Gastrocnemius medialis (tissue), 4 donors: ENCODE measurements around the gene SLC38A9.

Source experiments
- CTCF ChIP-seq, 5 experiments: fragments of 450-650 bp in 3 of 5; fragments of 200-600 bp in 2 of 5; sonication (generic) in 2 of 5; IDR thresholded peaks in 4 of 5; conservative IDR thresholded peaks in 1 of 5; 1 replicate in 4 of 5; 2 replicates in 1 of 5; pipeline ENCODE4 v1.5.1; 2016 to 2019; ENCODE audit warnings: antibody characterized with exemption in 5 of 5, mild to moderate bottlenecking in 3 of 5, moderate library complexity in 3 of 5
- POLR2A ChIP-seq, 2 donors: fragments of 450-650 bp; IDR thresholded peaks; one replicate each; pipeline ENCODE4 v1.6.1; 2017; ENCODE audit warnings: antibody characterized with exemption in 2 of 2, mild to moderate bottlenecking in 2 of 2, moderate library complexity in 2 of 2

GRCh38 chr5:55600497-55601203, 111.5 kb downstream of the SLC38A9 start:
- TF ChIP-seq CTCF (IDR thresholded peaks at IDR 0.05 in 4 of 5, conservative IDR thresholded peaks at IDR 0.05 in 1 of 5) (no peak), POLR2A (IDR thresholded peaks at IDR 0.05) (no peak)
